Measurements from ENCODE around the gene FNDC8.

- no peak for TF ChIP-seq CTCF (IDR thresholded peaks at IDR 0.05)
- TF ChIP-seq POLR2A (IDR thresholded peaks at IDR 0.05) = no peak
Observed at GRCh38 chr17:35132099-35132498, 10.7 kb downstream of the FNDC8 start.
